Right lobe of liver (tissue), 6 donors: ENCODE measurements around the gene HPN. TPM values are rescaled to one million over a fixed set of nuclear protein-coding genes. Genes with fewer than 3 reads are reported as not detected.
A peak's percentile ranks its signal among the peaks of the same experiment; 100 is the strongest.

Experiments used
- ATAC-seq, 4 donors: fragments of 200-7000 bp; cut with Tn5 transposase; one replicate each; pipeline ENCODE4 v1.9.1; 2020; ENCODE audit warnings: mild to moderate bottlenecking in 4 of 4, moderate library complexity in 4 of 4
- DNase-seq, 3 donors: peaks; one replicate each; pipeline ENCODE4 v3.0.0-alpha.2; 2020
- H3K27ac ChIP-seq, 3 donors: fragments of 200-600 bp; one replicate each; pipeline ENCODE4 v1.8.0; 2022
- H3K27me3 ChIP-seq, 2 donors: fragments of 200-600 bp; one replicate each; pipeline ENCODE4 v1.8.0; 2022
- H3K36me3 ChIP-seq, 4 donors: fragments of 200-600 bp; sonication (generic) in 1 of 4; one replicate each; pipeline versions ENCODE4 v1.5.1 to v1.8.0; 2017 to 2022; ENCODE audit warnings: control low read depth in 1 of 4
- H3K4me1 ChIP-seq, 4 donors: fragments of 200-600 bp; sonication (generic) in 1 of 4; one replicate each; pipeline versions ENCODE4 v1.5.1 to v1.8.0; 2017 to 2022; ENCODE audit warnings: control low read depth in 1 of 4
- H3K4me3 ChIP-seq, 3 donors: fragments of 200-600 bp; one replicate each; pipeline ENCODE4 v1.8.0; 2022
- H3K9me3 ChIP-seq, 4 donors: fragments of 200-600 bp; sonication (generic) in 1 of 4; one replicate each; pipeline versions ENCODE4 v1.5.1 to v1.8.0; 2017 to 2022; ENCODE audit warnings: control low read depth in 1 of 4
- CTCF ChIP-seq, 4 donors: fragments of 200-600 bp in 3 of 4; fragments of 450-650 bp in 1 of 4; IDR thresholded peaks; one replicate each; pipeline versions ENCODE4 v1.5.1 to v1.8.0; 2016 to 2022; ENCODE audit warnings: antibody characterized with exemption in 4 of 4, mild to moderate bottlenecking in 2 of 4
- POLR2A ChIP-seq: fragments of 450-650 bp; IDR thresholded peaks from one replicate; pipeline ENCODE4 v1.6.1; 2017; ENCODE audit warnings: antibody characterized with exemption, mild to moderate bottlenecking
- WGBS: methylation state at CpG from one replicate; pipeline ENCODE4 v1.1.6; 2018; ENCODE audit warnings: low coverage, low lambda C conversion rate; ENCODE audit not compliant: insufficient coverage; ENCODE audit errors: missing lambda C conversion rate; 5-methylcytosine and 5-hydroxymethylcytosine counted together
- intact Hi-C, 2 donors: fragments of 100-400 bp; cut with DNase I; formaldehyde crosslinking; loops; one replicate each; pipeline versions ENCODE4 v1.11.2 to v1.14.1; 2022
- total RNA-seq, 6 experiments: library from RNA; depleted of rRNA in 2 of 6; stranded (reverse); fragments of >200 nt in 2 of 6; fragmentation: NEBNext Ultra II Directional in 3 of 6; extraction: Animal tissue kit (Norgen Biotek cat#: 25700) in 3 of 6; gene quantifications; one replicate each; pipeline versions ENCODE4 v1.1.0 to v1.2.4, GENCODE V29; 2016 to 2023
- donor health status: DM: no; HTN: yes; CAD: no.
- donor health status: DM: no; HTN: no; CAD: no.
- donor health status: DM: no; HTN: no; CAD: no.
- donor health status: DM: no; HTN: yes; CAD: no.
- donor health status: DM: no; HTN: yes; CAD: no.

HPN gene
- total RNA-seq, 6 experiments from 2014 or later: 285 to 486 (median 374) TPM

GRCh38 chr19:35094656-35095055 lies 53.1 kb downstream of the HPN start:
- no peak for TF ChIP-seq CTCF (IDR thresholded peaks at IDR 0.05)
- TF ChIP-seq POLR2A: no peak
- ATAC-seq (no peak), DNase-seq (no peak)
- peaks cover 0 to 20% (median 6%) of the 10 kb centered on the region in 4 donors for H3K4me1 ChIP-seq
- no peaks in the 10 kb centered on the region for H3K9me3 ChIP-seq
- H3K4me3 ChIP-seq: no peak overlapping the region
- no peaks in the 10 kb centered on the region for H3K27me3 ChIP-seq
- H3K27ac ChIP-seq: no peak overlapping the region
- intact Hi-C loops: no loop called here
- WGBS: 100% methylated on average over 4 of the region's 4 CpGs
- no peaks in the 10 kb centered on the region for H3K36me3 ChIP-seq

DNA sequence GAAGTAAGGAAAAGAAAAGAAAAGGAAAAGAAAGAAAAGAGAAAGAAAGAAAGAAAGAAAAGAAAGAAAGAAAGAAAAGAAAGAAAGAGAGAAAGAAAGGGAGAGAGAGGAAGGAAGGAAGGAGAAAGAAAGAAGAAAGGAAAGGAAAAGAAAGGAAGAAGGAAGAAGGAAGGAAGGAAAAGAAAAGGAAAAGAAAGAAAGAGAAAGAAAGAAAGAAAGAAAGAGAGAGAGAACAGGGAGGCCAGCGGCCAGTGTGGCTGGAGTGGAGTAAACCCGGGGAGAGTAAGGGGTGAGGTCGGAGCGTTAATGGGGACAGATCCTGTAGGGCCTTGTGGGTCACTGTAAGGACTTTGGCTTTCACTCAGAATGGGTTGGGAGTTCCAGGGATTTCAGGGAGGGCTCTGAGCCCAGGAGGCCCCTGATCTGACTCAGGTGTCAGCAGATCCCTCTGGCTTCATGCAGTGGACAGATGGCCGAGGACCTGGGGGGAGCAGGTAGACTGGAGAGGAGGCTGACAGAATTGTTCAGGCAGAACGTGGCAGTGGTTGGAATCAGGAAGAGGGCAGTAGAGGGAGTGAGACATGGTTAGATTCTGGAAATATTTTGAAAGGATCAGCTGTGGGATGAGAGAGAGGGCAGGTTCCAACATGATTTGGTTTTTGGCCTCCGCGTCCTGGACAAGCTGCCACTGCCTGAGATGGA lies 54.3 kb downstream of the HPN start:
- Histone ChIP-seq H3K27ac (no peak overlapping the region), H3K4me1 (peaks cover 0 to 10% (median 4%) of the 10 kb centered on the region in 4 donors), H3K9me3 (no peaks in the 10 kb centered on the region), H3K27me3 (no peaks in the 10 kb centered on the region), H3K36me3 (no peaks in the 10 kb centered on the region), H3K4me3 (no peak overlapping the region)
- no peak for DNase-seq
- 86% methylated on average over 1 of the region's 8 CpGs for WGBS
- no peak for ATAC-seq
- intact Hi-C loops: no loop called here
- no peak for TF ChIP-seq POLR2A
- TF ChIP-seq CTCF (IDR thresholded peaks at IDR 0.05): no peak

- WGBS: 29% methylated on average over 7 of the region's 29 CpGs
- intact Hi-C loops: no loop called here
- peak; percentile 69 to 83 (median 78) for DNase-seq
Observed at GRCh38 chr19:35098413-35099049, 57.0 kb downstream of the HPN start.

GRCh38 chr19:35099155-35099896 lies 57.8 kb downstream of the HPN start:
- ATAC-seq: peak in 3 of 4 donors; percentile 18 to 44 (median 29)

More at GRCh38 chr19:35098413-35099049, 57.0 kb downstream of the HPN start:
- Histone ChIP-seq H3K9me3 (no peaks in the 10 kb centered on the region), H3K4me1 (peaks cover 0 to 4% (median 0%) of the 10 kb centered on the region in 4 donors), H3K4me3 (no peak overlapping the region), H3K36me3 (no peaks in the 10 kb centered on the region), H3K27me3 (no peaks in the 10 kb centered on the region), H3K27ac (no peak overlapping the region)
- peak; percentile 79 to 83 (median 82) for ATAC-seq
- no peak for TF ChIP-seq POLR2A
- TF ChIP-seq CTCF (IDR thresholded peaks at IDR 0.05): no peak

More at GRCh38 chr19:35099155-35099896, 57.8 kb downstream of the HPN start:
- 33% methylated on average over 7 of the region's 21 CpGs for WGBS
- no peak for DNase-seq
- Histone ChIP-seq H3K27ac (no peak overlapping the region), H3K4me1 (peaks cover 0 to 4% (median 0%) of the 10 kb centered on the region in 4 donors), H3K36me3 (no peaks in the 10 kb centered on the region), H3K4me3 (no peak overlapping the region), H3K9me3 (no peaks in the 10 kb centered on the region), H3K27me3 (no peaks in the 10 kb centered on the region)
- no peak for TF ChIP-seq POLR2A
- no peak for TF ChIP-seq CTCF (IDR thresholded peaks at IDR 0.05)
- intact Hi-C loops: no loop called here
